Breast epithelium (tissue), 4 donors: ENCODE data around the gene PTPRK. TPM values are rescaled to one million over a fixed set of nuclear protein-coding genes. Genes with fewer than 3 reads are reported as not detected.

Source experiments
- DNase-seq, 2 donors: peaks; one replicate each; pipeline ENCODE4 v3.0.0-alpha.2; 2019; ENCODE audit warnings: low spot score in 2 of 2
- H3K27ac ChIP-seq, 2 donors: fragments of 200-600 bp; sonication (generic) in 1 of 2; one replicate each; pipeline ENCODE4 v1.5.1; 2016 to 2019; ENCODE audit warnings: mild to moderate bottlenecking in 1 of 2
- H3K27me3 ChIP-seq, 2 donors: fragments of 200-600 bp; sonication (generic) in 1 of 2; one replicate each; pipeline versions ENCODE4 v1.5.1 to v1.6.0; 2017 to 2019; ENCODE audit warnings: control low read depth in 1 of 2, mild to moderate bottlenecking in 1 of 2
- H3K36me3 ChIP-seq: fragments of 200-600 bp; one replicate; pipeline ENCODE4 v1.5.1; 2019
- H3K4me1 ChIP-seq, 2 donors: fragments of 200-600 bp; sonication (generic); one replicate each; pipeline ENCODE4 v1.5.1; 2016 to 2019; ENCODE audit warnings: control low read depth in 1 of 2
- H3K4me3 ChIP-seq, 3 donors: fragments of 200-600 bp; sonication (generic); 1 replicate in 2 of 3; 2 replicates in 1 of 3; pipeline ENCODE4 v1.5.1; 2016 to 2019; ENCODE audit warnings: mild to moderate bottlenecking in 3 of 3, moderate library complexity in 2 of 3
- H3K9me3 ChIP-seq, 2 donors: fragments of 200-600 bp; sonication (generic) in 1 of 2; one replicate each; pipeline ENCODE4 v1.5.1; 2016 to 2019; ENCODE audit warnings: control low read depth in 1 of 2
- POLR2A ChIP-seq: fragments of 450-650 bp; IDR thresholded peaks from one replicate; pipeline ENCODE4 v1.6.1; 2016; ENCODE audit warnings: antibody characterized with exemption, mild to moderate bottlenecking, moderate library complexity
- POLR2AphosphoS5 ChIP-seq, 3 donors: sonication (generic); formaldehyde crosslinking; IDR thresholded peaks; one replicate each; pipeline ENCODE4 v1.6.1; 2017; ENCODE audit warnings: antibody characterized with exemption in 3 of 3
- intact Hi-C: fragments of 100-400 bp; cut with DNase I; formaldehyde crosslinking; loops from one replicate; pipeline ENCODE4 v1.15.1; 2023; ENCODE audit warnings: low total_unique reads
- total RNA-seq, 3 donors: library from RNA; depleted of rRNA; stranded (reverse); fragments of >200 nt; gene quantifications; one replicate each; pipeline ENCODE4 v1.1.0, GENCODE V29; 2016
- TF ChIP-seq, protein P1 (sequence below), 3 donors: fragments of 450-650 bp; IDR thresholded peaks; one replicate each; pipeline ENCODE4 v1.5.1; 2016 to 2017; ENCODE audit warnings: antibody characterized with exemption in 3 of 3, mild to moderate bottlenecking in 3 of 3, moderate library complexity in 3 of 3

Gene PTPRK
- total RNA-seq, 3 donors from 2014 or later: 29.1 to 134 (median 77.0) TPM

GRCh38 chr6:128149796-128150195 lies 370.6 kb downstream of the PTPRK start:
- Histone ChIP-seq H3K27me3 (no peaks in the 10 kb centered on the region), H3K4me3 (no peak overlapping the region), H3K36me3 (no peaks in the 10 kb centered on the region), H3K4me1 (no peaks in the 10 kb centered on the region), H3K27ac (no peak overlapping the region), H3K9me3 (no peaks in the 10 kb centered on the region)
- DNase-seq: no peak
- intact Hi-C loops: loop anchor here (5.0 kb wide), 1 partner anchor 297 kb away; no protein-coding TSS in a partner anchor
- TF ChIP-seq, protein P1, sequence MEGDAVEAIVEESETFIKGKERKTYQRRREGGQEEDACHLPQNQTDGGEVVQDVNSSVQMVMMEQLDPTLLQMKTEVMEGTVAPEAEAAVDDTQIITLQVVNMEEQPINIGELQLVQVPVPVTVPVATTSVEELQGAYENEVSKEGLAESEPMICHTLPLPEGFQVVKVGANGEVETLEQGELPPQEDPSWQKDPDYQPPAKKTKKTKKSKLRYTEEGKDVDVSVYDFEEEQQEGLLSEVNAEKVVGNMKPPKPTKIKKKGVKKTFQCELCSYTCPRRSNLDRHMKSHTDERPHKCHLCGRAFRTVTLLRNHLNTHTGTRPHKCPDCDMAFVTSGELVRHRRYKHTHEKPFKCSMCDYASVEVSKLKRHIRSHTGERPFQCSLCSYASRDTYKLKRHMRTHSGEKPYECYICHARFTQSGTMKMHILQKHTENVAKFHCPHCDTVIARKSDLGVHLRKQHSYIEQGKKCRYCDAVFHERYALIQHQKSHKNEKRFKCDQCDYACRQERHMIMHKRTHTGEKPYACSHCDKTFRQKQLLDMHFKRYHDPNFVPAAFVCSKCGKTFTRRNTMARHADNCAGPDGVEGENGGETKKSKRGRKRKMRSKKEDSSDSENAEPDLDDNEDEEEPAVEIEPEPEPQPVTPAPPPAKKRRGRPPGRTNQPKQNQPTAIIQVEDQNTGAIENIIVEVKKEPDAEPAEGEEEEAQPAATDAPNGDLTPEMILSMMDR (IDR thresholded peaks at IDR 0.05): no peak
- TF ChIP-seq POLR2A (no peak), POLR2AphosphoS5 (IDR thresholded peaks at IDR 0.05) (no peak)

GRCh38 chr6:128144320-128144719 lies 376.1 kb downstream of the PTPRK start:
- Histone ChIP-seq H3K27ac (no peak overlapping the region), H3K27me3 (no peaks in the 10 kb centered on the region), H3K4me3 (no peak overlapping the region), H3K36me3 (no peaks in the 10 kb centered on the region), H3K9me3 (no peaks in the 10 kb centered on the region), H3K4me1 (no peaks in the 10 kb centered on the region)
- TF ChIP-seq, protein P1 (IDR thresholded peaks at IDR 0.05): no peak
- TF ChIP-seq POLR2AphosphoS5 (IDR thresholded peaks at IDR 0.05) (no peak), POLR2A (no peak)
- intact Hi-C loops: no loop called here
- DNase-seq: no peak

DNA sequence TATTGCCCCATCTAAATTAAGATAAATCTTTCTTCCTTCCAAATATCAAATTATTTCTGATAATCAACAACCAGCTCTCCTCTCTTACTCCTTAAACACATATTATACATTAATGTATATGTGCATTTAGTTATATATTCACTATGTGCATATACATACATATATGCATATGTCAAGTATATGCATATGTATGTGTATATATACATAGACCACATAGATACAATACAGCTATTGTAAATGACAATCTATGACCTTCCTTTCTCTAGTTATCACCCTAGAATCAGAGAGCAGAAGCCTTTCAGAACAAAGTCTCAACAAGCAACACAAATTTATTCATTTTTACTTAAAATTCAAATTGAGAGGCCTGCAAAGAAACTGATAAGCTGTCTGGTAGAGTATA lies 378.5 kb downstream of the PTPRK start:
- Histone ChIP-seq H3K27ac (no peak overlapping the region), H3K9me3 (no peaks in the 10 kb centered on the region), H3K4me1 (no peaks in the 10 kb centered on the region), H3K4me3 (no peak overlapping the region), H3K27me3 (no peaks in the 10 kb centered on the region), H3K36me3 (no peaks in the 10 kb centered on the region)
- TF ChIP-seq POLR2A (no peak), POLR2AphosphoS5 (IDR thresholded peaks at IDR 0.05) (no peak)
- TF ChIP-seq, protein P1 (IDR thresholded peaks at IDR 0.05): no peak
- intact Hi-C loops: no loop called here
- no peak for DNase-seq

DNA sequence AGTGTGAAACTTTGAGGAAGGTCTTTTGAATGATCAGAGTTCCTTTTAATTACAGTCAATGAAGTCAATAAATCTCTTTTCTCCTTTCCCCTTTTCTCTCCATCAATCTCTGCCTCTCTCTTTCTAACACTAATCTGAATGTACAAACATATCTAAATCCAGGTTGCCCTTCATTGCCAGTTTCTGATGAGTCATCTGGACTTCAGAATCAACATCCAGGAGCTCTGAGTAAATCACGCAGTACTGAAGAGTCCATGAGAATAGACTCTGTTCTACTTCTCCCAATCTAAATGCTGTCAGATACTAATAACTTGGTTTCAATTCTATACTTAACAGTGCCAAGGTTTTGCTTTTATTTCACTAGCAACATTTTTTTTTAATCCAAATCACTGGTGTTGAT lies 380.9 kb downstream of the PTPRK start:
- Histone ChIP-seq H3K27ac (no peak overlapping the region), H3K4me3 (no peak overlapping the region), H3K36me3 (no peaks in the 10 kb centered on the region), H3K27me3 (no peaks in the 10 kb centered on the region), H3K9me3 (no peaks in the 10 kb centered on the region), H3K4me1 (no peaks in the 10 kb centered on the region)
- intact Hi-C loops: no loop called here
- DNase-seq: no peak
- TF ChIP-seq POLR2A: no peak
- TF ChIP-seq, protein P1 (IDR thresholded peaks at IDR 0.05): no peak
- no peak for TF ChIP-seq POLR2AphosphoS5 (IDR thresholded peaks at IDR 0.05)

DNA sequence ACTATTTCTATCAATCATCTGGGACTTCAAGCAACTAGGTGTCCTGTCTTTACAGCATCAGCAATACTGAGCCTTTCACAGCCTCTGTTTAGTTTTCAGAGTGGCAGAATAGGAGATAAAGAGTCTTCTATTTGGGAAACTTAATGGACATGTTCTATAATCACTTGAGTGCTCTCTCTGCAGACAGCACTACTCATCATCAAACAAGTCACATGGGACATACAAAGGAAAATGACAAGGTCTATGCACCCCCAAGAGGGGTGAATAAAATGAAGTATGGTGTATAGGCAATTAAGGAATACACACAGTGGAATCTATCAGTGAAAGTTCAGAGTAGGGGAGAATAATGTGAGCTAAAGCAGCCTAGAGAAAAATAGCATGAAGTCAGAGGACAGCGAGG lies 381.7 kb downstream of the PTPRK start:
- Histone ChIP-seq H3K36me3 (no peaks in the 10 kb centered on the region), H3K27me3 (no peaks in the 10 kb centered on the region), H3K27ac (no peak overlapping the region), H3K4me1 (no peaks in the 10 kb centered on the region), H3K4me3 (no peak overlapping the region), H3K9me3 (no peaks in the 10 kb centered on the region)
- intact Hi-C loops: no loop called here
- DNase-seq: no peak
- TF ChIP-seq, protein P1 (IDR thresholded peaks at IDR 0.05): no peak
- TF ChIP-seq POLR2AphosphoS5 (IDR thresholded peaks at IDR 0.05) (no peak), POLR2A (no peak)
